GM21737 (cell line): Measurements from ENCODE around the gene KLHL12.

Source experiments
- ATAC-seq: cut with Tn5 transposase; IDR thresholded peaks from one replicate; pipeline ENCODE4 v1.9.1; 2021; ENCODE audit warnings: mild to moderate bottlenecking, moderate library complexity; ENCODE audit not compliant: unreplicated experiment

KLHL12 gene

DNA sequence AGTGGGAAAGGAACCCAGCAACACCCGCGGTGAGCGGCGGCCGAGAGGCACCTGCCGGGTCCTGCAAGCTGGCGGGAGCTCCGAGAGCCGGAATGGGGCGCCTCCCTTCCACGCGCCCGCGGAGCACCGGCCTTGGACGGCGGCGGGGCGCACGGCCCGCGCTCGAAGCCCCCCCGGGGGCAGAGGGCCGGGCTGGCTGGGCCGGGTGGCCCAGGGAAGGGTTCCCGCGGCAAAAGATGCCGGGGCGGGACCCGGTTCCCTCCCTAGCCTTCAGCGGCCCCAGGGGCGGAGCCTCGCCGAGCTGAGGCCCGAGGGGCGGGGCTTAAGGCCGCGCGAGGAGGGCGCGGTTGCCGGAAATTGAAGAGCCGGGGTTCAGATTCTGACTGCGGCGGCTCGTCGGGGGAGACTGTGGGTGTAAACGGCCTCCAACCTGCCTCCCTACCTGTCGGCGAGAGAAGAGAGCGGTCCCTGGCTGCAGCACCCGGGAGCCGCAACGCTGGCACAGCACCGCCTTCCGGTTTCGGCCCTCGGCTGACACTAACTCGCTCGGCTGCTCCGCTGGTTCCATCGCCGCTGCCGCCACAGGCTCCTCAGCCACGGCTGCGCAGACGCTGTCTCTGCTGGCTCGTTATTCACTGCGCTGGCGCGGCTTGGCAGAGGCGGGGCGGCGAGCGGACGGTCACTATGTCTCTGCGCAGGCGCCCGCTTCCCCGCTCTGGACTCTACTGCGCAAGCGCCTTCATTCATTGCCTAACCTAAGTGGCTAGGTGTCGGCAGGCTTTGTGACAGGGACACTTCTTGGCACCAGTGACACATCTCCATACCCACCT, 38.3 kb downstream of the KLHL12 start, which contains the start of gene RABIF:
TSS of gene RABIF (minus strand) at position 619 of the 830 bp plus-strand sequence. CDS start at position 568, 51 bp downstream.
- ATAC-seq = peak; percentile 91

DNA sequence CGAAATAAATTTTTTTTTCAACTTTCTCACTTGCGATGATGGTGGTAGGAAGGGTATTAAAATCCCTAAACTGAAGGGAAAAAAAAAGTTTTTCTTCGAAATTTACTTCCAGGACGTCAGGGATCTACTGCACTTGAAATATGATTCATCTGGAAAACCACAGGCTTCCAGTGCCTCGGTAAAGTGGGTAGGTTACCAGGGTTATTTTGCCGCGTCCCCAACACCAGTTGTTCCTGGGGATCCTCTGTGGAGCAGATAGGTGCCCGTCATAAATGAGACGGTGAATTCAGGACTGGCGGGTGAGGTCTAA, 38.9 kb downstream of the KLHL12 start:
- no peak for ATAC-seq

GRCh38 chr1:202880961-202881460, 46.0 kb downstream of the KLHL12 start:
- ATAC-seq = no peak

DNA sequence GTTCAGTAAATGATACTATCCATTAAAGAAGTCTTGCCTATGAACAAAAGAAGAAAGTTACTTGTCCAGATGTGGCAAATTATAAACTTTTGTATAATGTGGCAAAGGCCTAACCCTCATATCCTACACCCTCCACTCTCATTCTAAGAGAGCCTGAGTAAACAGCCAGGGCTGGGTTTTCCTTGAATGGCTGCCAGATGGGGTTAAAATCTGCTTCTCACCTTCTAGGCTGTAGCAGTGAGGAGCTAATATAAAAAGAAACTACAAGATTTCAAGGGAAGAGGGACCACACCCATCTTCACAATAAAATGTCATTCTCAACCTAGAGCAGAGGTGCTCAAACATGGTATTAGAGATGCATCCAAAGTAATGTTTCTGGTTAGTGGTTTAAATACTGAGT, 47.0 kb downstream of the KLHL12 start:
- ATAC-seq = no peak

GRCh38 chr1:202879128-202879527, 47.9 kb downstream of the KLHL12 start:
- ATAC-seq = no peak

DNA sequence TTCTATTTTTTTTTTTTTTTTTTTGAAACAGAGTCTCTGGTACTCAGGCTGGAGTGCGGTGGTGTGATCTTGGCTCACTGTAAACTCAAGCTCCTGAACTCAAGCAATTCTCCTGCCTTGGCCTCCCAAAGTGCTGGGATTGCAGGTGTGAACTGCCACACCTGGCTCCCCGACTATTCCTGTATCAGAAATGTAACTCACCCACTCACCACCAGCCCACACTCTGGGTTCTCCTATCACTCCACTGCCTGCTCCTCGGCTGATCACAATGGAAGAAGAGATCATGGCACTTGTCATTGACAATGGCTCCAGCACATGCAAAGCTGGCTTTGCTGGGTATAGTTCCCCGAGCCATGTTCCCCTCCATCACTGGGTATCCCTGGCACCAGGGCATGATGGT, 54.0 kb downstream of the KLHL12 start:
- ATAC-seq = no peak

DNA sequence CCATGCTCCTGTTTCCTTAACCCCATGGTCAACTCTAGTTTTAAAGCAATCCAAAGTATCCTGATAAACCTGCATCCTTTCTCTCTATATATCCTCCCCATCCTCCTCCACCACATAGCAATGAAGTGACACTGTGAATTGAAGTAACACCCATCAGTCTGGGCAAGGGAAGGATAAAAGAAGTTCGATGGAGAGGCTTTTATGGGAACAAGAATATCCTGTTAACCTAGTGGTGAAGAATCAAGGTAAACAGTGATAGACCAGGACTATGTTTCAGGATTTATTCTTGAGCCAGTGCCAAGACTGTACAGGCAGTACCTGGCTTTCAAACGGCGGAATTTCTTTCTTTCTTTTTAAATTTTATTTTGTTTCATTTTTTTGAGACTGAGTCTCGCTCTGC, 55.7 kb downstream of the KLHL12 start:
- ATAC-seq = no peak

GRCh38 chr1:202862679-202863560, 64.1 kb downstream of the KLHL12 start:
- ATAC-seq = no peak

DNA sequence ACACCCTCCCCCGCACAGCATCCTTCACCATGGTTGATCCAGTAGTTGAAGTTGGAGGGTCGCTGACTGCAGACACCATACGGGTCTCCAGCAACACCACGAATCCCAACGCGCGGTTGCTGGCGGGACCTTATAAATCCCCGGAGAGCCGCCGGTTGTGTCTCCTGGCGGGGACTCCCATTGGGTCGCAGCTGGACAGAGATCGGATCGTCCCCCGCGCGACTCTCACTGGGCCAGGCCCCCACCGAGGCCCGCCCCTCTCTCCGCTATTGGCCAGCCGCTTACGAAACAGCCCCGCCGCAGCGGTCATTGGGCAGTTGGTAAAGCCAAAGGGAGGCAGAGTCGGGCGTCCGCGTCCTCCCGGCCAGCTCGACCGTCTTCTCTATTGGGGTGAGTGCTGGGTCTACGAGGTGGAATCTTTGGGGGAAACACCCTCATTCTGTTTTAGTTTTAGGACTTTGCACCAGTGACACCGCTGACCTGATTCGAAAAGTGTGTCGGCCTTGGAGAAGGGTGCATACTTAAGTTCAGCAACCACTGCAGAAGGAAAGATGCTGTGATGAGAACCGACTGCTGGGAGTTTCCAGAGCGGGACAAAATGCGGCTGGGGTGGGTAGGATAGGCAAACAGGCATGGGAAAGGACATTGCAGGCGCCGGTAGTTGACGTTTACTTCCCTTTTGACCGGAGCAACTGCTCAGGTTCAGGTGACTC, 65.5 kb downstream of the KLHL12 start:
- peak; percentile 70 for ATAC-seq

GRCh38 chr1:202860744-202861419, 66.2 kb downstream of the KLHL12 start:
- no peak for ATAC-seq

DNA sequence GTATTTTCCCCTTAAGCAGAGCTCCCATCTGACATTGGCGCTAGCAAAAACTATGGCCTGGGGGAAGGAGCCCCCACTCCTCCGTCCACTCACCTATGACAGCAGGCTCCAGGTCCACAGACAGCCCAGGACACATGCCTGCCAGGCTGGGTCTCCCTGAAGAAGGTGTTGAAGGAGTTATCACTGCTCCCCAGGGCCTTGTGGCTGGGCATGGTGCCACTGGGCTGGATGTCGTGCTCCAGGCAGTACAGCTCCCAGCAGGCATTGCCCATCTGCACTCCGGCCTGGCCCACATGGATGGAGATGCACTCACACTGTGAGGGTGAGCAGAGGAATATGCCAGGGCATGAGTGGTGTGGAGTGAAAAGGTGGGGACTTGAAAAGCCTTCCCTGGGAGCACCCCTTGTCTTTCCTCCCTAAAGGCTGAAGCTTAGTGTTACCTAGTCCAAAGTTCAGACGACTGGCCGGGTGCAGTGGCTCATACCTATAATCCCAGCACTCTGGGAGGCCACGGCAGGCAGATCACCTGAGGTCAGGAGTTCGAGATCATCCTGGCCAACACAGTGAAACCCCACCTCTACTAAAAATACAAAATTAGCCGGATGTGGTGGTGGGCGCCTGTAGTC, 68.1 kb downstream of the KLHL12 start:
- ATAC-seq = no peak

DNA sequence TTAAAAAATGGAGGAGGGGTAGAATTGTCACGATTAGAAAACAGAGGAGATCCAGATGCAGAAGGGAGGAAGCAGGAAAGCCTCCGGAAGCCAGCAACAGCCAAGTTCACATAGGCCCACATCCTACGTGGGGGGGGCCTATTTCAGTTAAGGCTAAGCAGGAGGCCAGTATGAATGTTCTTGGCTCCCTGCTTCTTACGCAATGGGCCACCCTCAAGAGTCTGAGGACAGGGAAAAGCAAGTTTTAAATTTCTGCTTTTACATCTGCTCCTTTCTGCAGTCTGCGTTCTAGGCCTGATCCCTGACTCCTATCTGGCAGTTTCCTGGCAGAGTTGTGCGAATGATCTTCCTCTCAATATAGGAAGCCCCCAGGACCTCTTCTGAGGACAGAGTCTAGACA, 68.7 kb downstream of the KLHL12 start:
- no peak for ATAC-seq

- no peak for ATAC-seq
Observed at GRCh38 chr1:202857136-202857610, 69.9 kb downstream of the KLHL12 start.

DNA sequence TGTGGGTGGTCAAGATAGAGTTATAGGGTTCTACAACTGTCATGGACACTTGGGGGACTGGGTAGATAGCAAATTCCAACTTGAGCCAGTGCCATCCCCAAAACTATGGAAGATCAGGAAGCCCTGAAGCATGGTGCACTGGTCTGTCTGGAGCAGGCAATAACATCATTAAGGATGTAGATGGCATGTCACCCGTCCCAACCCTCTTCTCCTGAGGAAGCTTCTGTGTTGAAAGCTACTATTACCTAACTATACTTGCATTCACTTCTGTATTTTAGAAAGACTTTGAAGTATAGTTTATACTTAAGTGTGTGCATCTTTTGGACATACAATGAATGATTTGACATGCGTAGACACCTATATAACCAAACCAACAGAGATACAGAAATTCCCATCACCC, 71.0 kb downstream of the KLHL12 start:
- no peak for ATAC-seq

DNA sequence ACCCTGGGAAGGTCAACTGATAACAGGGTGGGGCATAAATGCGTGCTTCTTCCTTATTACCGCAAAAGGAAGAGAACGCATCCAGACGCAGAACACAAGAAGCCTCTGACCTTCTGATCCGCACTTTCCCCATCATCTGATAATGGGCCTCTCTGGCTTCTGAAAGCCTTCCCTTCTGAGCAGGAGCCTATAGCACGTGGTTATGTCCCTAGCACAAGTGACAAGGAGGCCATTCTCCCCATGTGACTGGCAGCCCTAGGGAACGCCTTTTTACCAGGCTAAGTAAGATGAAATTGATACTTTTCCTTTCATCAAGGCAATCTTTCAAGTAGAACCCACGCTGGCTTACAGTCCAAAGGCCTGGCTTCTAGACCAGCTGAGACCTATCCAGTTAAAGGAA, 72.2 kb downstream of the KLHL12 start:
- no peak for ATAC-seq

DNA sequence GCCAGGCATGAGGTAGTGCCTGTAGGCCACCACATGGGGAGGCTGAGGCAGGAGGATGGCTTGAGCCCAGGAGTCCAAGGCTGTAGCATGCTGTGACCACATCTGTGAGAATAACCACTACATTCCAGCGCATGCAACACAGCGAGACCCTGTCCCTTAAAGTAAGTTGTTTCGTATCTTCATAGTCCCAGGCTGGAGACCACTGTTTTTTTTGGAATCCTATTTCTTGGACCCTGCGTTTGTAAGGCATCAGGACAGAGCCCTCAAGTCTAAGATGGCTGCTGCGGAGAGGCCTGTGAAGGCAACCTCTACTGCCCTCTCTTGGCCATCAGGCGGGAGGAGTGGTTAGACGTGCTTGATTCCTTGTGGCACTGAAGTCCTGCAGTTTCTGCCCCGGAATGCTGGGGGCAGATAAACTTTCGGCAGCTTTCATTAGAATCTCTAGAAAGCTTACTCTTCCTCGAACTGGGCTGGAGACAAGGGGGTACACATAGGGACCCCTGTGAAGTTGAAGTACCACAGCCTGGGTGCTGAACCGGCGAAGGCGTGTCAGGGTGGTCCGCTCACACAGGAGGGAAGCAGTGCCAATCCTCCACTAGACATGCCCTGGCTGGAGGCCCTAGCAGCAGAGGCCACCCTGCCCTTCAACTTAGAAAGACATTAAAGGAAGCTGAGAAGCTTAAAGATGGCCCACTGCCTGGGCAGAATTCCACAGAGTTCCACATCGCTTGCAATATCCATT, 74.7 kb downstream of the KLHL12 start:
- no peak for ATAC-seq

- ATAC-seq = no peak
Observed at GRCh38 chr1:202850593-202851362, 76.3 kb downstream of the KLHL12 start.

DNA sequence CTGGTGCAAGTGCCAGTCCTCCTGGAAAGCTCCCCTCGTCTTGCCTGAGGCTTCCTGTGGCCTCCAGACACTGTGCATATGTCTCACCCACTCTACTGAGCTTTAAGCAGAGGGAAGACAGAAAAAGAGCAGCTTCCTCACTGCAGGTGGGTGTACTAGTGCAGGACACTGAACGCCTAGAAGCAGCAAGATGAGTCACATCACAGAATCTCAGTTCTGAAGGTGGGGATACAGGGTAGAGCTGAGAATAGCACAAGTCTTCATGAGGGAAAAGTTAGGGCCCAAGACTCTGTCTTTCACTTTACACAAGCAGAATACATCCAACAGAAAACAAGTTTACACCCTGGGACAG, 78.9 kb downstream of the KLHL12 start:
- ATAC-seq = no peak

GRCh38 chr1:202844935-202845334, 82.1 kb downstream of the KLHL12 start:
- ATAC-seq = no peak
